ENCODE data around the gene PCDH8. TPM values are rescaled to one million over a fixed set of nuclear protein-coding genes. Genes with fewer than 3 reads are reported as not detected.

Gene PCDH8
- total RNA-seq, 1 experiment from 2014 or later = 0.92 TPM

DNA sequence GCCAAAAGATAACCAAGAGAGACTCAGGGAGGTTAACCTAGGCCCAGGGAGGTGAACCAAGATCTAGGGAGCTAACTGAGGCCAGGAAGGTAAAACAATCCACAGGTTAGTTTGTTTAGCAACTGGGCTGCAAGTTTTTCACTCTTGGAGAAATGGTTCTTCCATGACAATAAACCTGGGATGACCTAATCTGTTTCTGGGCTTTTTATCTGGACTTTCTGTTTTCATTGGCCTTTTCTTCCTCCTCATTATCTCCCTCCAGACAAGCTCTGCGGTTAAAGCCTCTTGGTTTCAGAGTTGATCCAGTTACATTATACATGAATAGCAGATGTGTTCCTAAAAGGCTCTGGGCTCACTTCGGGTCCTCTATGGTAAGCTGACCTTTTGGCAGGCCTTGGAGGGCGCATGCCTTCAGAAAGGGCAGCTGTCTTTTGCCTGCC, 44.2 kb downstream of the PCDH8 start:
- POLR2A ChIA-PET = no interaction called here

More for the DNA sequence above, 44.2 kb downstream of the PCDH8 start:
- Mint-ChIP-seq H3K36me3 (no peaks in the 10 kb centered on the region), H3K27ac (no peak overlapping the region), H3K9me3 (no peaks in the 10 kb centered on the region), H3K4me1 (peaks cover 18% of the 10 kb centered on the region), H3K27me3 (ENCODE audit: low read depth) (no peaks in the 10 kb centered on the region), H3K4me3 (no peak overlapping the region)
- CTCF ChIA-PET = interaction anchor here (0.8 to 2.4 kb wide), 3 partner anchors 10 to 139 kb away, joined by 3 to 11 read pairs (median 3); no protein-coding TSS in a partner anchor
- DNase-seq (ENCODE audit: low spot score) (no peak), ATAC-seq (no peak)
- TF ChIP-seq NR2C2 (CRISPR knock-in tag; IDR thresholded peaks at IDR 0.05) = no peak
- TF ChIP-seq ZNF423 (CRISPR knock-in tag; IDR thresholded peaks at IDR 0.05) = no peak
- TF ChIP-seq, protein P1, sequence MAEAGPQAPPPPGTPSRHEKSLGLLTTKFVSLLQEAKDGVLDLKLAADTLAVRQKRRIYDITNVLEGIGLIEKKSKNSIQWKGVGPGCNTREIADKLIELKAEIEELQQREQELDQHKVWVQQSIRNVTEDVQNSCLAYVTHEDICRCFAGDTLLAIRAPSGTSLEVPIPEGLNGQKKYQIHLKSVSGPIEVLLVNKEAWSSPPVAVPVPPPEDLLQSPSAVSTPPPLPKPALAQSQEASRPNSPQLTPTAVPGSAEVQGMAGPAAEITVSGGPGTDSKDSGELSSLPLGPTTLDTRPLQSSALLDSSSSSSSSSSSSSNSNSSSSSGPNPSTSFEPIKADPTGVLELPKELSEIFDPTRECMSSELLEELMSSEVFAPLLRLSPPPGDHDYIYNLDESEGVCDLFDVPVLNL (CRISPR knock-in tag; IDR thresholded peaks at IDR 0.05; ENCODE audit: borderline replicate concordance, low read depth) = no peak
- TF ChIP-seq SMAD3 (CRISPR knock-in tag; IDR thresholded peaks at IDR 0.05; ENCODE audit: borderline replicate concordance) = no peak
- TF ChIP-seq ZNF416 (CRISPR knock-in tag; IDR thresholded peaks at IDR 0.05) = no peak
- TF ChIP-seq, protein P2, sequence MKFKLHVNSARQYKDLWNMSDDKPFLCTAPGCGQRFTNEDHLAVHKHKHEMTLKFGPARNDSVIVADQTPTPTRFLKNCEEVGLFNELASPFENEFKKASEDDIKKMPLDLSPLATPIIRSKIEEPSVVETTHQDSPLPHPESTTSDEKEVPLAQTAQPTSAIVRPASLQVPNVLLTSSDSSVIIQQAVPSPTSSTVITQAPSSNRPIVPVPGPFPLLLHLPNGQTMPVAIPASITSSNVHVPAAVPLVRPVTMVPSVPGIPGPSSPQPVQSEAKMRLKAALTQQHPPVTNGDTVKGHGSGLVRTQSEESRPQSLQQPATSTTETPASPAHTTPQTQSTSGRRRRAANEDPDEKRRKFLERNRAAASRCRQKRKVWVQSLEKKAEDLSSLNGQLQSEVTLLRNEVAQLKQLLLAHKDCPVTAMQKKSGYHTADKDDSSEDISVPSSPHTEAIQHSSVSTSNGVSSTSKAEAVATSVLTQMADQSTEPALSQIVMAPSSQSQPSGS (CRISPR knock-in tag; IDR thresholded peaks at IDR 0.05; ENCODE audit: borderline replicate concordance, low read depth) = no peak
- no peak for TF ChIP-seq ZNF121 (CRISPR knock-in tag; IDR thresholded peaks at IDR 0.05)
- no peak for TF ChIP-seq FOXP1 (CRISPR knock-in tag; IDR thresholded peaks at IDR 0.05; ENCODE audit: borderline replicate concordance)
- no peak for TF ChIP-seq KAT7 (CRISPR knock-in tag; IDR thresholded peaks at IDR 0.05; ENCODE audit: borderline replicate concordance)
- no peak for TF ChIP-seq SP1 (CRISPR knock-in tag; conservative IDR thresholded peaks at IDR 0.05)
- no peak for TF ChIP-seq ZNF317 (CRISPR knock-in tag; IDR thresholded peaks at IDR 0.05; ENCODE audit: borderline replicate concordance, low read depth)
- no peak for TF ChIP-seq MYBL2 (CRISPR knock-in tag; IDR thresholded peaks at IDR 0.05)
- no peak for TF ChIP-seq FOXK1 (CRISPR knock-in tag; IDR thresholded peaks at IDR 0.05)
- TF ChIP-seq, protein P3, sequence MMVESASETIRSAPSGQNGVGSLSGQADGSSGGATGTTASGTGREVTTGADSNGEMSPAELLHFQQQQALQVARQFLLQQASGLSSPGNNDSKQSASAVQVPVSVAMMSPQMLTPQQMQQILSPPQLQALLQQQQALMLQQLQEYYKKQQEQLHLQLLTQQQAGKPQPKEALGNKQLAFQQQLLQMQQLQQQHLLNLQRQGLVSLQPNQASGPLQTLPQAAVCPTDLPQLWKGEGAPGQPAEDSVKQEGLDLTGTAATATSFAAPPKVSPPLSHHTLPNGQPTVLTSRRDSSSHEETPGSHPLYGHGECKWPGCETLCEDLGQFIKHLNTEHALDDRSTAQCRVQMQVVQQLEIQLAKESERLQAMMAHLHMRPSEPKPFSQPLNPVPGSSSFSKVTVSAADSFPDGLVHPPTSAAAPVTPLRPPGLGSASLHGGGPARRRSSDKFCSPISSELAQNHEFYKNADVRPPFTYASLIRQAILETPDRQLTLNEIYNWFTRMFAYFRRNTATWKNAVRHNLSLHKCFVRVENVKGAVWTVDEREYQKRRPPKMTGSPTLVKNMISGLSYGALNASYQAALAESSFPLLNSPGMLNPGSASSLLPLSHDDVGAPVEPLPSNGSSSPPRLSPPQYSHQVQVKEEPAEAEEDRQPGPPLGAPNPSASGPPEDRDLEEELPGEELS (CRISPR knock-in tag; IDR thresholded peaks at IDR 0.05) = no peak
- TF ChIP-seq, protein P4, sequence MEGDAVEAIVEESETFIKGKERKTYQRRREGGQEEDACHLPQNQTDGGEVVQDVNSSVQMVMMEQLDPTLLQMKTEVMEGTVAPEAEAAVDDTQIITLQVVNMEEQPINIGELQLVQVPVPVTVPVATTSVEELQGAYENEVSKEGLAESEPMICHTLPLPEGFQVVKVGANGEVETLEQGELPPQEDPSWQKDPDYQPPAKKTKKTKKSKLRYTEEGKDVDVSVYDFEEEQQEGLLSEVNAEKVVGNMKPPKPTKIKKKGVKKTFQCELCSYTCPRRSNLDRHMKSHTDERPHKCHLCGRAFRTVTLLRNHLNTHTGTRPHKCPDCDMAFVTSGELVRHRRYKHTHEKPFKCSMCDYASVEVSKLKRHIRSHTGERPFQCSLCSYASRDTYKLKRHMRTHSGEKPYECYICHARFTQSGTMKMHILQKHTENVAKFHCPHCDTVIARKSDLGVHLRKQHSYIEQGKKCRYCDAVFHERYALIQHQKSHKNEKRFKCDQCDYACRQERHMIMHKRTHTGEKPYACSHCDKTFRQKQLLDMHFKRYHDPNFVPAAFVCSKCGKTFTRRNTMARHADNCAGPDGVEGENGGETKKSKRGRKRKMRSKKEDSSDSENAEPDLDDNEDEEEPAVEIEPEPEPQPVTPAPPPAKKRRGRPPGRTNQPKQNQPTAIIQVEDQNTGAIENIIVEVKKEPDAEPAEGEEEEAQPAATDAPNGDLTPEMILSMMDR (IDR thresholded peaks at IDR 0.05) = no peak
- TF ChIP-seq ESRRA (CRISPR knock-in tag; IDR thresholded peaks at IDR 0.05; ENCODE audit: borderline replicate concordance) = no peak
- TF ChIP-seq, protein P5, sequence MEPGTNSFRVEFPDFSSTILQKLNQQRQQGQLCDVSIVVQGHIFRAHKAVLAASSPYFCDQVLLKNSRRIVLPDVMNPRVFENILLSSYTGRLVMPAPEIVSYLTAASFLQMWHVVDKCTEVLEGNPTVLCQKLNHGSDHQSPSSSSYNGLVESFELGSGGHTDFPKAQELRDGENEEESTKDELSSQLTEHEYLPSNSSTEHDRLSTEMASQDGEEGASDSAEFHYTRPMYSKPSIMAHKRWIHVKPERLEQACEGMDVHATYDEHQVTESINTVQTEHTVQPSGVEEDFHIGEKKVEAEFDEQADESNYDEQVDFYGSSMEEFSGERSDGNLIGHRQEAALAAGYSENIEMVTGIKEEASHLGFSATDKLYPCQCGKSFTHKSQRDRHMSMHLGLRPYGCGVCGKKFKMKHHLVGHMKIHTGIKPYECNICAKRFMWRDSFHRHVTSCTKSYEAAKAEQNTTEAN (CRISPR knock-in tag; IDR thresholded peaks at IDR 0.05) = no peak
- no peak for TF ChIP-seq PRRX2 (CRISPR knock-in tag; IDR thresholded peaks at IDR 0.05)
- TF ChIP-seq TEAD1 (CRISPR knock-in tag; IDR thresholded peaks at IDR 0.05) = no peak
- TF ChIP-seq, protein P6, sequence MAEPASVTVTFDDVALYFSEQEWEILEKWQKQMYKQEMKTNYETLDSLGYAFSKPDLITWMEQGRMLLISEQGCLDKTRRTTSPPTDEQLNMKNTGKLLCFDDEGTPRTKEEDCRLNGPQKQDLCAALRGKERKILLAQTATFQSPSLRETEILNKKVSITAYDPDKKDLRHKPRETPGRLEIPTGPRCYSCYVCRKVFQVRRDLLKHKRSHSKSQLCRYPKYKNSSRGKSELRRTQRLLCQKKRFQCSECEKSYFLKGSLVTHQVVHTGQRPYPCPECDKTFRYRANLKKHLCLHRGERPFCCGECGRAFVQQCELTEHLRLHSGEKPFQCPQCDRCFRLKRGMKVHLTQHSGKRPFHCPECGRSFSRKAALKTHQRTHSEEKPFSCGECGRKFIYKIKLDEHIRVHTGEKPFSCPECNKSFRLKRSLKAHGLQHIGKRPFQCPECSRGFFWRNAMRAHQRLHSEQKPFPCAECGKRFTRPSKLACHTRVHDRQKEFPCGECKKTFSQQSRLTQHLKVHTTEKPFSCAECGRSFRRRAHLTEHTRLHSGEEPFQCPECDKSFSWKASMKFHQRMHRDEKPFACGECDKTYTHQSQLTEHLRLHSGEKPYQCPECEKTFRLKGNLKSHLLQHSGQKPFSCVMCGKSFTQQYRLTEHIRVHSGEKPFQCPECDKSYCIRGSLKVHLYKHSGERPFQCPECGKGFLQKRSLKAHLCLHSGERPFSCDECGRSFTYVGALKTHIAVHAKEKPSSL (CRISPR knock-in tag; conservative IDR thresholded peaks at IDR 0.05) = no peak
